GM18517 (cell line): ENCODE measurements around the gene LIX1L.

Source experiments
- ATAC-seq: cut with Tn5 transposase; IDR thresholded peaks from one replicate; pipeline ENCODE4 v1.9.1; 2021; ENCODE audit warnings: mild to moderate bottlenecking, moderate library complexity; ENCODE audit not compliant: unreplicated experiment

LIX1L gene

GRCh38 chr1:145963265-145964019 lies 5.6 kb upstream of the LIX1L start:
- no peak for ATAC-seq

GRCh38 chr1:145962157-145963102 lies 4.6 kb upstream of the LIX1L start:
- no peak for ATAC-seq

- ATAC-seq: no peak
Measured at GRCh38 chr1:145961425-145962156, 3.8 kb upstream of the LIX1L start.

GRCh38 chr1:145961109-145961424 lies 3.2 kb upstream of the LIX1L start:
- no peak for ATAC-seq

GRCh38 chr1:145960468-145961108 lies 2.8 kb upstream of the LIX1L start:
- ATAC-seq: no peak

GRCh38 chr1:145959957-145960467 lies 2.2 kb upstream of the LIX1L start:
- no peak for ATAC-seq

- ATAC-seq: no peak
Measured at GRCh38 chr1:145959333-145959732, 1.5 kb upstream of the LIX1L start.

- no peak for ATAC-seq
Measured at GRCh38 chr1:145958734-145959133, 917 bp upstream of the LIX1L start.

GRCh38 chr1:145956781-145957442 lies 905 bp downstream of the LIX1L start:
- no peak for ATAC-seq

GRCh38 chr1:145956361-145956760 lies 1.5 kb downstream of the LIX1L start:
- ATAC-seq: no peak

- no peak for ATAC-seq
Measured at GRCh38 chr1:145955436-145955835, 2.4 kb downstream of the LIX1L start.

GRCh38 chr1:145953861-145954260 lies 4.0 kb downstream of the LIX1L start:
- ATAC-seq: no peak

GRCh38 chr1:145952903-145953302 lies 4.9 kb downstream of the LIX1L start:
- ATAC-seq: no peak

- ATAC-seq: no peak
Measured at GRCh38 chr1:145951526-145951925, 6.3 kb downstream of the LIX1L start.

GRCh38 chr1:145949219-145949618 lies 8.6 kb downstream of the LIX1L start:
- ATAC-seq: no peak

- ATAC-seq: no peak
Measured at GRCh38 chr1:145947551-145947950, 10.3 kb downstream of the LIX1L start.

- no peak for ATAC-seq
Measured at GRCh38 chr1:145946477-145946986, 11.3 kb downstream of the LIX1L start.

GRCh38 chr1:145944532-145944931 lies 13.3 kb downstream of the LIX1L start:
- no peak for ATAC-seq

GRCh38 chr1:145942871-145943270 lies 14.9 kb downstream of the LIX1L start:
- ATAC-seq: no peak

- no peak for ATAC-seq
Measured at GRCh38 chr1:145942405-145942804, 15.4 kb downstream of the LIX1L start.
